ENCODE data around the gene FBN2. TPM values are rescaled to one million over a fixed set of nuclear protein-coding genes. Genes with fewer than 3 reads are reported as not detected.

The FBN2 gene
- total RNA-seq, 4 donors from 2014 or later: 5.3 to 19.4 (median 7.5) TPM

- TF ChIP-seq POLR2AphosphoS5 (IDR thresholded peaks at IDR 0.05): no peak
- TF ChIP-seq EP300 (IDR thresholded peaks at IDR 0.05): no peak
- no peak for TF ChIP-seq POLR2A (IDR thresholded peaks at IDR 0.05)
- no peak for TF ChIP-seq CTCF (IDR thresholded peaks at IDR 0.05)
- ATAC-seq: no peak
Observed at GRCh38 chr5:128553747-128554146, 15.7 kb upstream of the FBN2 start.

GRCh38 chr5:128551476-128551875, 13.4 kb upstream of the FBN2 start:
- TF ChIP-seq POLR2A (IDR thresholded peaks at IDR 0.05) (no peak), POLR2AphosphoS5 (IDR thresholded peaks at IDR 0.05) (no peak), CTCF (IDR thresholded peaks at IDR 0.05) (no peak), EP300 (IDR thresholded peaks at IDR 0.05) (no peak)
- no CpG with 5 or more reads among the region's 1 CpG for WGBS, 2 donors (ENCODE audit: low coverage in 1 of 2)
- no peak overlapping the region for H3K4me3 ChIP-seq

More at GRCh38 chr5:128553747-128554146, 15.7 kb upstream of the FBN2 start:
- no peaks in the 10 kb centered on the region for H3K4me1 ChIP-seq
- H3K27ac ChIP-seq: no peak overlapping the region
- H3K4me3 ChIP-seq: no peak overlapping the region
- peaks cover 0 to 22% (median 0%) of the 10 kb centered on the region in 3 donors for H3K9me3 ChIP-seq
- H3K36me3 ChIP-seq: no peaks in the 10 kb centered on the region
- no peaks in the 10 kb centered on the region for H3K27me3 ChIP-seq

GRCh38 chr5:128549496-128549895, 11.5 kb upstream of the FBN2 start:
- Histone ChIP-seq H3K27me3 (no peaks in the 10 kb centered on the region), H3K4me3 (no peak overlapping the region), H3K9me3 (peaks cover 0 to 35% (median 0%) of the 10 kb centered on the region in 3 donors), H3K4me1 (no peaks in the 10 kb centered on the region), H3K36me3 (no peaks in the 10 kb centered on the region), H3K27ac (no peak overlapping the region)
- ATAC-seq: no peak
- TF ChIP-seq POLR2A (IDR thresholded peaks at IDR 0.05): no peak
- TF ChIP-seq POLR2AphosphoS5 (IDR thresholded peaks at IDR 0.05): no peak
- TF ChIP-seq EP300 (IDR thresholded peaks at IDR 0.05): no peak
- no peak for TF ChIP-seq CTCF (IDR thresholded peaks at IDR 0.05)

More at GRCh38 chr5:128551476-128551875, 13.4 kb upstream of the FBN2 start:
- no peaks in the 10 kb centered on the region for H3K36me3 ChIP-seq
- H3K27me3 ChIP-seq: no peaks in the 10 kb centered on the region
- H3K4me1 ChIP-seq: no peaks in the 10 kb centered on the region
- peaks cover 0 to 26% (median 0%) of the 10 kb centered on the region in 3 donors for H3K9me3 ChIP-seq
- H3K27ac ChIP-seq: no peak overlapping the region
- no peak for ATAC-seq

GRCh38 chr5:128546658-128547281, 8.7 kb upstream of the FBN2 start:
- no peaks in the 10 kb centered on the region for H3K36me3 ChIP-seq
- H3K4me3 ChIP-seq: no peak overlapping the region
- no peak for TF ChIP-seq EP300 (IDR thresholded peaks at IDR 0.05)
- TF ChIP-seq POLR2AphosphoS5 (IDR thresholded peaks at IDR 0.05): no peak
- TF ChIP-seq CTCF (IDR thresholded peaks at IDR 0.05): no peak
- TF ChIP-seq POLR2A (IDR thresholded peaks at IDR 0.05): no peak
- H3K27ac ChIP-seq: no peak overlapping the region
- no peaks in the 10 kb centered on the region for H3K27me3 ChIP-seq
- no peaks in the 10 kb centered on the region for H3K4me1 ChIP-seq
- H3K9me3 ChIP-seq: peaks cover 0 to 33% (median 0%) of the 10 kb centered on the region in 3 donors
- ATAC-seq: no peak
- WGBS, 2 donors (ENCODE audit: low coverage in 1 of 2): 82 to 88% methylated on average over 4 of the region's 5 CpGs

GRCh38 chr5:128541385-128541784, 3.3 kb upstream of the FBN2 start:
- Histone ChIP-seq H3K27me3 (peaks cover 27% of the 10 kb centered on the region), H3K4me1 (peaks cover 0 to 26% (median 0%) of the 10 kb centered on the region in 3 donors), H3K4me3 (no peak overlapping the region), H3K9me3 (peaks cover 0 to 29% (median 0%) of the 10 kb centered on the region in 3 donors), H3K36me3 (no peaks in the 10 kb centered on the region), H3K27ac (no peak overlapping the region)
- ATAC-seq: no peak
- WGBS, 2 donors (ENCODE audit: low coverage in 1 of 2): 71 to 83% methylated on average over 3 of the region's 3 CpGs
- TF ChIP-seq POLR2A (IDR thresholded peaks at IDR 0.05) (no peak), CTCF (IDR thresholded peaks at IDR 0.05) (no peak), EP300 (IDR thresholded peaks at IDR 0.05) (no peak), POLR2AphosphoS5 (IDR thresholded peaks at IDR 0.05) (no peak)
